Nephron progenitor cell (in vitro differentiated cells): Measurements from ENCODE around the gene FAM89A.
"Not testable (repeated sequence)": the region's sequence is repeated elsewhere in the genome, so short reads cannot be mapped to it uniquely, and the experiment has no call there.

ENCODE experiments used
- DNase-seq: peaks from one replicate; pipeline ENCODE4 v3.0.0; 2021
- H3K27ac Mint-ChIP-seq: 2 replicates; pipeline ENCODE4 v1.8.0; 2021; ENCODE audit warnings: mild to moderate bottlenecking, moderate library complexity, mixed read lengths
- H3K27me3 Mint-ChIP-seq: 2 replicates; pipeline ENCODE4 v1.8.0; 2021; ENCODE audit warnings: mild to moderate bottlenecking, low read depth, mixed read lengths; ENCODE audit not compliant: poor library complexity
- H3K36me3 Mint-ChIP-seq: 2 replicates; pipeline ENCODE4 v1.8.0; 2021; ENCODE audit warnings: low read depth, mixed read lengths
- H3K4me1 Mint-ChIP-seq: 2 replicates; pipeline ENCODE4 v1.8.0; 2021; ENCODE audit warnings: mixed read lengths
- H3K4me3 Mint-ChIP-seq: 2 replicates; pipeline ENCODE4 v1.8.0; 2021; ENCODE audit warnings: mild to moderate bottlenecking, moderate library complexity, mixed read lengths
- H3K9me3 Mint-ChIP-seq: 2 replicates; pipeline ENCODE4 v1.8.0; 2021; ENCODE audit warnings: mild to moderate bottlenecking, moderate library complexity, mixed read lengths
- CTCF ChIP-seq: fragments of 200-600 bp; sonication (generic); IDR thresholded peaks from 2 replicates; pipeline ENCODE4 v1.5.0; 2021; ENCODE audit warnings: antibody characterized with exemption

FAM89A gene

DNA sequence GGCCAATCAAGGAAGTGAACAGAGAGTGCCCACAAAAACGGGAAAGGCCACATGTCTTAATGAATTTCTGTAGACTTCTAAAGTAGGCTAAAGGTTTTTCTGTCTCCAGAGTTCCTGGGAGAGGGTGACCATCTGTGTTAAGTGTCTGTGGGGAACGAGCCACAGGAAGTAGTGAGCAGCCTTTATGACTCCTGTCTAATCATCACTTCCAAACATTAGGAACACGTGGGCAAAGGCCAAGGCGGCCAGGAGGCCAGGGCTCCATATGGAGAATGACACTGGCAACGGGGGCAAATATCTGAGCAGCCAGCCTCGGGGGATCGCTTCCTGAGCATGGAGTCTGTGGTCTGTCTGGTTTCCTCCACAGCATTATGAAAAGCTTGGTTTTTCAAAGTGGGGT lies 7.1 kb downstream of the FAM89A start:
- Mint-ChIP-seq H3K4me3 (no peak overlapping the region), H3K9me3 (peaks cover 11% of the 10 kb centered on the region), H3K4me1 (peaks cover 13% of the 10 kb centered on the region), H3K27me3 (peaks cover 48% of the 10 kb centered on the region), H3K36me3 (peaks cover 13% of the 10 kb centered on the region), H3K27ac (no peak overlapping the region)
- no peak for DNase-seq
- no peak for TF ChIP-seq CTCF

- Mint-ChIP-seq H3K36me3 (peaks cover 4% of the 10 kb centered on the region), H3K27ac (no peak overlapping the region), H3K27me3 (peaks cover 49% of the 10 kb centered on the region), H3K9me3 (no peaks in the 10 kb centered on the region), H3K4me1 (peaks cover 7% of the 10 kb centered on the region), H3K4me3 (no peak overlapping the region)
- TF ChIP-seq CTCF, result no peak
- no peak for DNase-seq
Measured at GRCh38 chr1:231029841-231030240, 10.2 kb downstream of the FAM89A start.

DNA sequence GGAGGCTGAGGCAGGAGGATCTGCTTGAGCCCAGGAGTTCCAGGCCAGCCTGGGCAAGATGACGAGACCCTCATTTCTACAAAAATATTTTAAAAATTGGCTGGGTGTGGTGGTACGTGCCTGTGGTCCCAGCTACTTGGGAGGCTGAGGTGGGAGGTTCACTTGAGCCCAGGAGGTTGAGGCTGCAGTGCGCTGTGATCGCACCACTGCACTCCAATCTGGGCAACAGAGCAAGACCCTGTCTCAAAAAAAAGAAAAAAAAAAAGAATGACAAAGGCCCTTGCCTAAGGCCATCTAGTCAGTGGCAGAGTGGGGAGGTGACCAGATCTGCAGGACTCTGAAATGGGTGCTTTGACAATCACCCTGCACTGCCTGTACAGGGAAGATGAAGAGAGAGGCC lies 10.8 kb downstream of the FAM89A start:
- H3K9me3 Mint-ChIP-seq, DNase-seq, H3K4me3 Mint-ChIP-seq, H3K36me3 Mint-ChIP-seq, H3K4me1 Mint-ChIP-seq, H3K27ac Mint-ChIP-seq: not testable (repeated sequence)
- peaks cover 47% of the 10 kb centered on the region for H3K27me3 Mint-ChIP-seq

- no peak for TF ChIP-seq CTCF
- no peaks in the 10 kb centered on the region for H3K9me3 Mint-ChIP-seq
- no peak for DNase-seq
- peaks cover 4% of the 10 kb centered on the region for H3K36me3 Mint-ChIP-seq
- peak overlapping the region; percentile 55 for H3K27ac Mint-ChIP-seq
- peak overlapping the region; percentile 43 for H3K4me3 Mint-ChIP-seq
- peaks cover 43% of the 10 kb centered on the region for H3K27me3 Mint-ChIP-seq
- peaks cover 7% of the 10 kb centered on the region for H3K4me1 Mint-ChIP-seq
Measured at GRCh38 chr1:231028682-231029081, 11.4 kb downstream of the FAM89A start.

DNA sequence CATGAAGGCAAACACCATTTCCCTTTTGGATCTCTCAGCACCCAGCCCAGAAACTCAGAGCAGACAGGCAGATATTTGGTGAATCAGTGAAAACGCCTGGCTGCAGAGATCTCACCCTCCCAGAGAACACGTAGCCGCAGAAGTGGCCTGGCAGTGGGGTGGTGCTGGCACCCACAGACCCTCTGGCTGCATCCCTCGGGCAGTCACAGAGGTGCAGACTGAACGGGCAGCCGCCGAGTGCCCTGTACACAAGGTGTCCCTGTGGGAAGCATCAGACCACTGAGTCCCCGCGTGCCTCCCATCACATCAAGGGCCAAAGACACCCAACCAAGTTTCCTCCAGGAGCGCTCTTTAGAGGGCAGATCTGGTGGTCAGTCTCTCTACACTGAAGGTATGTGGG lies 12.1 kb downstream of the FAM89A start:
- H3K9me3 Mint-ChIP-seq, result no peaks in the 10 kb centered on the region
- peaks cover 5% of the 10 kb centered on the region for H3K4me1 Mint-ChIP-seq
- DNase-seq, result no peak
- no peak for TF ChIP-seq CTCF
- peaks cover 4% of the 10 kb centered on the region for H3K36me3 Mint-ChIP-seq
- peaks cover 39% of the 10 kb centered on the region for H3K27me3 Mint-ChIP-seq
- H3K27ac Mint-ChIP-seq, result no peak overlapping the region
- H3K4me3 Mint-ChIP-seq, result no peak overlapping the region

DNA sequence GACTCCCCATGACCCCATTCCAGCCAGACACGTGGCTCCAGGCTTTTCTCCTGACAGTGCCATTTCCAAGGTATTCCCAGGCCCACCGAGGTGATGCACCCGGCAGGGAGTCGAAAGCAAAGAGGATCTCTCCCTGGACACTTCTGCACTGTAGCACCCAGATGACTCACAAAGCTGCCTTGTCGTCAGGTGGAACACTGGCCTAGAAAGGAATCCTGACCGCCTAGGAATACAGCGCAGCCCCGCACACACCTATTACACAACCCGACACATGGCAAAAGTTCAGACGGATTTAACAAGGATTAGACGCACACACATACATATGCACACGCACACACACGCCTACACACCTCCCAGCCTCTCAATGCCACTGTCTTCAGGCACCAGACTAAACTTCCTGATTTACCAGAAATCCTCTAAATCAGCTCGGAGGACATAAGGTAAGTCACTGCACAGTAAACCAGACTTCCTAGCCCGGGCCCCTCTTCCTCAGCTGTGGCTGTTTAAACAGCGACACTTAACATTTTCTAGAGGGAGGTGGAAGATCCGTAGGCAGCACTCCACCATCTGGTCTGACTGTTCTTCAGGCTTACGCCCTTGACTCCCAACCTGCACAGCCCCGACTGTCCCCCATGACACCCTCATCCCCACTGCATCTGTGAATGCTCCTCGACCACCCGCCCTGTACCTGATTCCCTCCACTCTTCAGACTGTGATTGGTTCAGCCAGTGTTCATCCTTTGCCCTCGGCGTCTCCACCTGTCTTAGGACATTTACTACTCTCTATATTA lies 12.7 kb downstream of the FAM89A start:
- DNase-seq, result no peak
- Mint-ChIP-seq H3K27ac (no peak overlapping the region), H3K36me3 (peaks cover 4% of the 10 kb centered on the region), H3K9me3 (no peaks in the 10 kb centered on the region), H3K27me3 (peaks cover 34% of the 10 kb centered on the region), H3K4me1 (no peaks in the 10 kb centered on the region), H3K4me3 (no peak overlapping the region)
- TF ChIP-seq CTCF, result no peak
